Measurements from ENCODE around the gene CDCA7. TPM values are rescaled to one million over a fixed set of nuclear protein-coding genes. Genes with fewer than 3 reads are reported as not detected.

Gene CDCA7
- total RNA-seq, 2 experiments from 2014 or later: 1.6 to 1.8 TPM

DNA sequence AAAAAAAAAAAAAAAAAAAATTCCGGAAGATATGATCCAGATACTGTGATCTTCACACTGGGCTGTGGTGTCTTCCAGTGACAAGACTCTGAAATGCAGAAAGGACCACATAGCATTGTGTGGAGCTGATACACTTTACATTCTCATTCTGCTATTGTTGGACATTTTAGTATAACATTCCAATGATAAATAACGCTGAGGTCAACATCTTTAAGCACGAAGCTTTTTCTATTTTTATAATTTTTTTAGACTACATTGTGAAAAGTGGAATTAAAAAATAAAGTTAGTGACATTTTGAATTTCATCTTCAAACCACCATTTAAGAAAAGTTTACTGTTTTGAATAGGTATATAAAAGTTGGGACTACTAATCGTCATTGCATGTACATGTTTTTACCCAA is 62.7 kb downstream of the CDCA7 start:
- no peak overlapping the region for H3K27ac Mint-ChIP-seq
- H3K27me3 Mint-ChIP-seq: peaks cover 40% of the 10 kb centered on the region
- CTCF ChIA-PET: no interaction called here
- Histone ChIP-seq H3K27ac (ENCODE audit: low read depth in 1 of 2, low read length in 2 of 2) (no peak overlapping the region), H3K4me1 (ENCODE audit: insufficient read depth, low read length) (no peaks in the 10 kb centered on the region), H3K27me3 (ENCODE audit: control insufficient read depth in 1 of 2, insufficient read depth in 2 of 2, low read length in 2 of 2) (peaks cover 0 to 6% of the 10 kb centered on the region in 2 experiments), H3K36me3 (ENCODE audit: insufficient read depth, low read length) (no peaks in the 10 kb centered on the region), H3K9me3 (ENCODE audit: control insufficient read depth in 1 of 2, insufficient read depth in 1 of 2, low read length in 2 of 2) (peaks cover 0 to 4% of the 10 kb centered on the region in 2 experiments), H3K4me3 (ENCODE audit: low read length) (no peak overlapping the region)
- H3K36me3 Mint-ChIP-seq (ENCODE audit: low read depth): no peaks in the 10 kb centered on the region
- H3K4me3 Mint-ChIP-seq: no peak overlapping the region
- ATAC-seq (ENCODE audit: poor library complexity): no peak
- intact Hi-C loops (cut with DNase I, micrococcal nuclease): no loop called here
- POLR2A ChIA-PET: no interaction called here
- TF ChIP-seq, protein P1, sequence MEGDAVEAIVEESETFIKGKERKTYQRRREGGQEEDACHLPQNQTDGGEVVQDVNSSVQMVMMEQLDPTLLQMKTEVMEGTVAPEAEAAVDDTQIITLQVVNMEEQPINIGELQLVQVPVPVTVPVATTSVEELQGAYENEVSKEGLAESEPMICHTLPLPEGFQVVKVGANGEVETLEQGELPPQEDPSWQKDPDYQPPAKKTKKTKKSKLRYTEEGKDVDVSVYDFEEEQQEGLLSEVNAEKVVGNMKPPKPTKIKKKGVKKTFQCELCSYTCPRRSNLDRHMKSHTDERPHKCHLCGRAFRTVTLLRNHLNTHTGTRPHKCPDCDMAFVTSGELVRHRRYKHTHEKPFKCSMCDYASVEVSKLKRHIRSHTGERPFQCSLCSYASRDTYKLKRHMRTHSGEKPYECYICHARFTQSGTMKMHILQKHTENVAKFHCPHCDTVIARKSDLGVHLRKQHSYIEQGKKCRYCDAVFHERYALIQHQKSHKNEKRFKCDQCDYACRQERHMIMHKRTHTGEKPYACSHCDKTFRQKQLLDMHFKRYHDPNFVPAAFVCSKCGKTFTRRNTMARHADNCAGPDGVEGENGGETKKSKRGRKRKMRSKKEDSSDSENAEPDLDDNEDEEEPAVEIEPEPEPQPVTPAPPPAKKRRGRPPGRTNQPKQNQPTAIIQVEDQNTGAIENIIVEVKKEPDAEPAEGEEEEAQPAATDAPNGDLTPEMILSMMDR (IDR thresholded peaks at IDR 0.05): no peak
- no peak for DNase-seq
- H3K4me1 Mint-ChIP-seq (ENCODE audit: low read depth): no peaks in the 10 kb centered on the region
- H3K9me3 Mint-ChIP-seq: no peaks in the 10 kb centered on the region

DNA sequence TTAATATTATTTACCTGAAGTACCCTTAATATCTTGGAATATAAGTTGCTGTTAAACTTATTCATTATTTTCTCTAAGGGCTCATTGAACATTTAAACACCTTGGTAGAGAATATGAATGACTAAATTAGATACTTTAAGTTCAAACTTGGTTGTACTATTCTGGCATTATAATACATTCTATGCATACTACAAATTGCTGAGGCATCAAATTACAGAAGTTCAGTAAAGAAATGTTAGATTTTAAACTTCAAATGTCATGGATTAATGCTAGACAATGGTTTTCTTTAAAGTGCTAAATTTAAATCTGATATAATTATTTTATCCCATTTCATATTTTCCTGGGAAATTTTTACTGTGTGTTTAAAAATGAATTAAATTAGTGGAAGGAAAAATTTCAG is 63.1 kb downstream of the CDCA7 start:
- no peak for ATAC-seq (ENCODE audit: poor library complexity)
- Mint-ChIP-seq H3K4me3 (no peak overlapping the region), H3K36me3 (ENCODE audit: low read depth) (no peaks in the 10 kb centered on the region), H3K4me1 (ENCODE audit: low read depth) (no peaks in the 10 kb centered on the region), H3K27me3 (peaks cover 41% of the 10 kb centered on the region), H3K27ac (no peak overlapping the region), H3K9me3 (no peaks in the 10 kb centered on the region)
- Histone ChIP-seq H3K4me1 (ENCODE audit: insufficient read depth, low read length) (no peaks in the 10 kb centered on the region), H3K27me3 (ENCODE audit: control insufficient read depth in 1 of 2, insufficient read depth in 2 of 2, low read length in 2 of 2) (peaks cover 0 to 6% of the 10 kb centered on the region in 2 experiments), H3K27ac (ENCODE audit: low read depth in 1 of 2, low read length in 2 of 2) (no peak overlapping the region), H3K36me3 (ENCODE audit: insufficient read depth, low read length) (no peaks in the 10 kb centered on the region), H3K9me3 (ENCODE audit: control insufficient read depth in 1 of 2, insufficient read depth in 1 of 2, low read length in 2 of 2) (peaks cover 0 to 4% of the 10 kb centered on the region in 2 experiments), H3K4me3 (ENCODE audit: low read length) (no peak overlapping the region)
- intact Hi-C loops (cut with DNase I, micrococcal nuclease): no loop called here
- POLR2A ChIA-PET: no interaction called here
- TF ChIP-seq, protein P1 (IDR thresholded peaks at IDR 0.05): no peak
- no peak for DNase-seq
- CTCF ChIA-PET: no interaction called here

Measured in CD4-positive, alpha-beta T cell (primary cell).